Thyroid gland (tissue), 4 donors: Measurements from ENCODE around the gene TRAF4.

Experiments used
- POLR2A ChIP-seq, 2 donors: fragments of 450-650 bp; IDR thresholded peaks; one replicate each; pipeline ENCODE4 v1.6.1; 2017; ENCODE audit warnings: antibody characterized with exemption in 2 of 2, mild to moderate bottlenecking in 2 of 2, moderate library complexity in 1 of 2
- TF ChIP-seq, protein P1 (sequence below), 6 experiments: fragments of 200-600 bp in 3 of 6; fragments of 450-650 bp in 3 of 6; sonication (generic) in 3 of 6; IDR thresholded peaks; one replicate each; pipeline ENCODE4 v1.5.1; 2016 to 2019; ENCODE audit warnings: antibody characterized with exemption in 6 of 6, mild to moderate bottlenecking in 2 of 6, inconsistent platforms in 1 of 6, moderate library complexity in 1 of 6

DNA sequence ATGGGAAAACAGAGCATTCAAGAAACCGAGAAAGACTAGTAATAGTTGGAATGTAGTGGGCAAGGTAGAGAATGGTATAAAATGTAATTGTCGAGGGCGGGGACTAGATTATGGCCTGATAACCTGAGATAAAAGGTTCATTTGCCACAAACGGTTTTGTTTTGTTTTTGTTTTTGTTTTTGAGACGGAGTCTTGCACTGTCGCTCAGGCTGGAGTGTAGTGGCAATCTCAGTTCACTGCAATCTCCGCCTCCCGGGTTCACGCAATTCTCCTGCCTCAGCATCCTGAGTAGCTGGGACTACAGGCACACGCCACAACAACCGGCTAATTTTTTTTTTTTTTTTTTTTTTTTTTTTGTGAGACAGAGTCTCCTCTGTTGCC lies 13.9 kb upstream of the TRAF4 start:
- TF ChIP-seq, protein P1, sequence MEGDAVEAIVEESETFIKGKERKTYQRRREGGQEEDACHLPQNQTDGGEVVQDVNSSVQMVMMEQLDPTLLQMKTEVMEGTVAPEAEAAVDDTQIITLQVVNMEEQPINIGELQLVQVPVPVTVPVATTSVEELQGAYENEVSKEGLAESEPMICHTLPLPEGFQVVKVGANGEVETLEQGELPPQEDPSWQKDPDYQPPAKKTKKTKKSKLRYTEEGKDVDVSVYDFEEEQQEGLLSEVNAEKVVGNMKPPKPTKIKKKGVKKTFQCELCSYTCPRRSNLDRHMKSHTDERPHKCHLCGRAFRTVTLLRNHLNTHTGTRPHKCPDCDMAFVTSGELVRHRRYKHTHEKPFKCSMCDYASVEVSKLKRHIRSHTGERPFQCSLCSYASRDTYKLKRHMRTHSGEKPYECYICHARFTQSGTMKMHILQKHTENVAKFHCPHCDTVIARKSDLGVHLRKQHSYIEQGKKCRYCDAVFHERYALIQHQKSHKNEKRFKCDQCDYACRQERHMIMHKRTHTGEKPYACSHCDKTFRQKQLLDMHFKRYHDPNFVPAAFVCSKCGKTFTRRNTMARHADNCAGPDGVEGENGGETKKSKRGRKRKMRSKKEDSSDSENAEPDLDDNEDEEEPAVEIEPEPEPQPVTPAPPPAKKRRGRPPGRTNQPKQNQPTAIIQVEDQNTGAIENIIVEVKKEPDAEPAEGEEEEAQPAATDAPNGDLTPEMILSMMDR (IDR thresholded peaks at IDR 0.05), result no peak
- TF ChIP-seq POLR2A (IDR thresholded peaks at IDR 0.05), result no peak
